ENCODE results near the gene CHST11.
"Not testable (repeated sequence)": the region's sequence is repeated elsewhere in the genome, so short reads cannot be mapped to it uniquely, and the experiment has no call there.

CHST11 gene

DNA sequence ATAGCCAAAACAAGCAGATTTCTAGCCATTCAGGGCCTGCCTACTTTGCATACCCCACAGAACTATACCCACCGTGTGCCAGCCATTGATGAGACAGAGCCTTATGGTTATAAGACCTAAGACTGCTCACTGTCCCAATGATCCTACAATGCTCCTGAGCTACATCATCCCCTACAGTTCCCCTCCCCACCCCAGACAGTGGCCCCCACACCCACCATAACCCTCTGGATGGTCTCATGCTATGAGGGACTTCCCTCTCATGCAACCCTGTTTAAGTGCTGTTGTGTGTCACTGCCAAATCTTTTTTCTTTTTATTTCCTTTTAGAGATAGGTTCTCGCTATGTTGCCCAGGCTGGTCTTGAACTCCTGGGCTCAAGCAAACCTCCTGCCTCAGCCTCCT lies 75.9 kb downstream of the CHST11 start:
- no peak for DNase-seq

DNA sequence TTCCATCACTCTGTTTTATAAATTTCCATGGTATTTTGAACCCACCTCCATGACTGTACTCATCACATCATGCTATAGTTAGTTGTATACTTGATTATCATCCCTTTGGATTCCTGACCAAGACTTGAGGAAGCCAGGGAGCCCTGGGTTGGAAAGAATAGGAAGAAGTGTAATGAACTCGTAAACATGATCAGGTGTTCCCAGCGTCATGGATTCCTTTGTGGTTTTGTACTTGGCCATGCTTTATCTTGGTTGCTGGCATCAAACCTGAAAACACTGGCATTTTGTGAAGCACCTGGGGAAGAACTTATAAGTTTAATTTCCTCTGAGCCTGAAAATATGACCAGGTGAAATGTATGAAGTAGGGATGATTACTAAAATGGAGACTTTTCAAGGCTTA lies 76.4 kb downstream of the CHST11 start:
- DNase-seq = no peak

DNA sequence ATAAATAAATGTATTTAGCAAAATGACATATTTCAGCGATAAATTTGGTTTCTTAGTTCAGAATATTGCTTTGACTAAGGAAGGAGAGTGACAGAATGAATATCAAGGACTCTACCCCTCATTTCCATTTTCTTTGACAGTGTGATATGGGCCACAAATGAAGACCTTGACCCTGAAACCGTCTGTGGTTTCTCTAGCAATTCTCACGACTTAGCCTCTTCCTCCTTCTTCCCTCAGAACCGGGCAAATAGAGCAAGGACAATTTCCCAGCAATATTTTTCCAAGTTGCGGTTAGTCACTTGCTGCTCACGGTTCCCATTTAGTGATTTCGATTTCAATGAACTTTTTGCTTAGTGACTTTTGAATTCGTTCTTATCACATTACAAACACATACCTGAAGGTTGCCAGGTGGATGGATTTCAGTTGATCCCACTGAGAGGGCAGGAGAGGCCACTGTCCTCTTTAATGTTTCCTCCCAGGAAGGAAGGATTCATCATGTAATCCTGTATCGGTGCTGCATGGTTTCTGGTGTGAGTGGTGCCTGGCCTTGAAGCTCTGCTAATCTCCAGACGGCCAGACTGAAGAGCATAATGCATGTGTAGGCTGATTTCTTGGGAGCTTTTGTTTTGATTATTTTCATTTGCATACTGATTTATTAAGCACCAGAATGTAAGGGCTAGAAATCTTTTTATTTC lies 77.6 kb downstream of the CHST11 start:
- no peak for DNase-seq

DNA sequence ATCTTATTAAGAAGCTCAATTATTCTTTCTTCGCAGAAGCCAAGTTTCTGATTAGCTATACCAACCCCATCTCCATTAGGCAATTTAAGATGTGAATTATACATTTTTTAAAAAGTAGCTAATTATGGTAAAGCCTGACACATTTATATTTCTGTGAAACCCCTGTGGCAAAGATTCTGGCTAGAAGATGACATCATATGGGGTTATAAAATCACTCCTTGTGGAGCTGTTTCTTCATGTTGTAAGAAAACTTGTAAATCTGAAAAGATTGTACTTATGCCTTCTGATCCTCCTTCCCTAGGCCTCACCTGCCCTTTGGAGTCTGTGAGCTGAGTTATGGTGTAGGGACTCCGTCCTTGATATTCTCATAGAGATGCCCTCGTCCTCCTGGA lies 78.1 kb downstream of the CHST11 start:
- DNase-seq = no peak

DNA sequence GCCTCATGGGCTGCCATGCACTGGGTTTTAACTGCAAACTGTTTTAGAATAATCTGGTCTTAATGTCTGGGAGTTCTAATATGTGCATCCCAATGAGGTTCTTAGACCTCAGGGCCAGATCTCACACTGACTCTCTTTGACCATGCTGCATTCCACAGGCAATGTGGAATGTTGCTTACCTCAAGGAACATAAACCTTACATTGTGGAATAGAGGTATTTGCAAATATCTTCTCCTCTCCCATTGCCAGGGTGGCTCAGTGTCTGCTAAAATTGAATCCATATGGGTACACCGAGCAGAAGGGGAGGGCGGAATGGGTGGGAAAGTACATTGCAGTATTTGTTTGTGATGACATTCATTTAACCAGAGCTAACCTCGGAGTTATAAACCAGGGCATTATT lies 78.6 kb downstream of the CHST11 start:
- no peak for DNase-seq

DNA sequence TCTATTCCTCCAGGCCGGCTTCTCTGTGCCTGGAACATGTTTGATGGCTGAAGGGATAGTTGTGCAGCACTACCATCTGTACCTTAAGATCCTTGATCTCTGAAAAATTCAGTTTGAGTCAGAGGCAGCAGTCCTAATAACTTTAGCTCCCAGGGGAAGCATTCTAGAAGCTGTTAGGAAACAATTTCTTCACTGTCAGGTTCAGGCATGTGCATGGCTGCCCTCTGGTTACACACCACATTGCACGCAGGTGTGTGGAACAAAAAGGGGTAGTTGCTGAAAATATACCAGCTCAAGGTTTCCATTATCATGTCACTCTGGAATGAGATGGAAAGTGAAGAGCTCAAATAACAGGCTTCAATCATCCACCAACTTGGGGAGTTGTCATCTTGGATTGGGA lies 80.1 kb downstream of the CHST11 start:
- DNase-seq = no peak

DNA sequence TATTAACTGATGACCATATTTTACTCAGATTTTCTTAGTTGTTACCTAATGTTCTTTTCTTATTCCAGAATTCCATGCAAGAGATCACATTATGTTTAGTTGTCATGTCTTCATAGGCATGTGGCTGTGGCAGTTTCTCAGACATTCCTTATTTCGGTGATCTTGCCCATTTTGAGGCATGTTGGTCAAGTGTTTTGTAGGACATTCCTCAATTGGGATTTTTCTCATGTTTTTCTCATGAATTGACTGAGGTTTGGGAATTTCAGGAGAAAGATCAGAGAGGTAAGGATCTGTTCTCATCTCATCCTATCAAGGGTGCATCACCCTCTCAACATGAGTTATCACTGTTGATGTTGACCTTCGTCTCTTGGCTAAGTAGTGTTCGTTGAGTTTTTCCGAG lies 81.3 kb downstream of the CHST11 start:
- DNase-seq = no peak

DNA sequence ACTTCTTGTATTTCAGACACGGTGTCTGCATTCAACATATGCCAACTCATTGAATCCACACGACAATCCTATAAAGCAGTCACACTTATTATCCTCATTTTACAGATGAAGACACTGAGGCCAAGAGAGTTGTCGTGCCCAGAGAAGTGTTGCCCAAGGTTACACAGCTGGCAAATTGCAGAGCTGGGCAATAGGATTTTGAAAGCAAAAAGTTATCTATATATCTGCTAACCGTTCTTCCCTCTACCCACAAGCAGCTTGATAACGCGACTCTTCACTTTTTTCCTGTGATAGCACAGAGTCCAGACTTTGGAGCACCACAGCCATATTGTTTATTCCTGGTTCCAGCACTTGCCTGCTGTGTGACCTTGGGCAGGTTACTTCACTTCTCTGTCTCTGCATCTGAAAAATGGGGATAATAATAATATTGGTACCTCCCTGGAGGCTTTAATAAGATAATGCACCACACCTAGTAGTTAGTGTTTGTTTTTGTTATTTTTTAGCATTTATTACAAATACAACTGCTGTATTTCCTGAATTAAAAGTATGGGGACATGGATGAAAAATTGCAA lies 82.2 kb downstream of the CHST11 start:
- DNase-seq = no peak

DNA sequence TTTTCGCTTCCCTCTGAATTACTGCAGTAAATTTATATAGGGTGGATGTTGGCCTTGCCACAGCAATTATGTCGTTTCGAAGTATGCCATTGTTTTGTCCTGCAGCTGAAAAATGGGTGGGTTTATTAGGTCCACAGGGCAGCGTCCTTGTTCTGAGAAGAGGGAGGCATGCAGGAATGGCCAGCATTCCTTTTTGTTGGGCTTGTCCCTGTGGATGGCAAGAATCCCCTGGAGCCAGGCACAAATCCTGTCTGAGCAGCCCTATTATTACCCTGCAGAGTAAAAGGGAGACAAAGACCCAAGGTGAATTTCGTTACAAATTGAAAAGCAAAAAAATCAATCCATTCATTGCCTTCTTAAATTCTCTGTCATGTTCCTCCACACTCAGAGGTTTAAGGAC lies 88.1 kb downstream of the CHST11 start:
- DNase-seq = no peak

DNA sequence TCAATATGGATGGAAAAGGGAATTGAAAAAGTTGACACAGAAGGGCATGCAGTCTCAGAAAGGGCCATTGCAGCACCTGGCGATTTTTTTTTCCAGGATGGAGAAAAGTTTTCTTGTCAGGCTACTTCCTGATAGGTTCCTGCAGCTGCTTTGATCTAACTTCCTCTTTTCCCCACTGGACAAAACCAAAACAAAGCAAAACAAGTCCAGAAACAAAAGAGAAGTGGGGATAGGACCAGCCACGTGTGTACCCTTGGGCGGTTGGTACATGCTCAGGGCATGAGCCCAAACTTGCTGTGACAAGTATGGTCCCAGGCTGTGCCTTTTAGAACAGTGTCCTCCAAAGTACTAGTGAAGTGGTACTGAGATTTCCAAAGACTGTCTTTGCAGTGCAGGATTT lies 89.8 kb downstream of the CHST11 start:
- no peak for DNase-seq

DNA sequence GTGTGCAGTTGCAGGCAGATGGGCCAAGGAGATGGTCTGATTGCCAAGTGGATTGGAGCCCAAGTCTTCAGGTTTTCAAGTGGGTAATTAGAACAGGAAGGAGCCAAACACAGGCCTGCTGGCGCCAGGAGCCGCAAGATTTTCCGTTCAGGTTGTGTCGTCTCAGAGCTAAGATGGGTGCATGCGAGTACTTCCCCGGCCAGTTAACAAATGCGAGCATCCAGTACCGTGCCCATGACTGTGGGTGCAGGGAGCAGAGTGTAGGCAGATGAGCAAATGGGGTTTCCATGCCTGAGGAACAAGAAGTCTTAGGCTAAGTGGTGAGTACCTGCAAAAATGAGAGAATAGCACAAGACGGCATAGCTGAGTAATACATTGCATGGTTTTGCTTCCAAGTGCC lies 90.5 kb downstream of the CHST11 start:
- no peak for DNase-seq

DNA sequence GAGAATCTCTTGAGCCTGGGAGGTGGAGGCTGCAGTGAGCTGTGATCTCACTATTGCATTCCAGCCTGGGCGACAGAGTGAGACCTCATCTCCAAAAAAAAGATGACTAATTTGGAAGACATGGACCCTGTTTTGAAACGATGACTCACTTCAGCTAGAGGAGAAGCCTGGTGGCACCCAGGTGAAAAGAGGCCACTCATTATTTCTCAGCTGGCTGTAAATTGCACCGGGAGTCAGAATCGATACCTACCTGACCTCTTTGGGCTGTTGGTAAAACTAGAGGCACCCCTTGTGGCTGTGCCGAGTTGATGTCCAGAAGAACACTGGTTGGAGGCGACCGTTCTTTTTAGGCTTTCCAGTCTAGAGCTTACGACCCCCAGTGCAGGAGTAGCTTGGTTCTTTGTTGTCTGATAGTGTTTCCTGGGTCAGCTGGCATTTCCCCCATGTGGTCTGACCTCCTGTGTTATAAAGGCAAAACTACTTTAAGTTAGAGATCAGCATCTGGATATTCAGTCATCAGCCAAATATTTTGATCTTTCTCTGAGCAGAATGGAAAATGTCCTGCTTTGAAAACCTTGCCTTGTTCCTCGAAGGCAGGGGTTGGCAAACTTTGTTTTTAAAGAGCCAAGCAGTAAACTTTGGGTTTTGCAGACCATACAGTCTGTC lies 93.2 kb downstream of the CHST11 start:
- DNase-seq = no peak

DNA sequence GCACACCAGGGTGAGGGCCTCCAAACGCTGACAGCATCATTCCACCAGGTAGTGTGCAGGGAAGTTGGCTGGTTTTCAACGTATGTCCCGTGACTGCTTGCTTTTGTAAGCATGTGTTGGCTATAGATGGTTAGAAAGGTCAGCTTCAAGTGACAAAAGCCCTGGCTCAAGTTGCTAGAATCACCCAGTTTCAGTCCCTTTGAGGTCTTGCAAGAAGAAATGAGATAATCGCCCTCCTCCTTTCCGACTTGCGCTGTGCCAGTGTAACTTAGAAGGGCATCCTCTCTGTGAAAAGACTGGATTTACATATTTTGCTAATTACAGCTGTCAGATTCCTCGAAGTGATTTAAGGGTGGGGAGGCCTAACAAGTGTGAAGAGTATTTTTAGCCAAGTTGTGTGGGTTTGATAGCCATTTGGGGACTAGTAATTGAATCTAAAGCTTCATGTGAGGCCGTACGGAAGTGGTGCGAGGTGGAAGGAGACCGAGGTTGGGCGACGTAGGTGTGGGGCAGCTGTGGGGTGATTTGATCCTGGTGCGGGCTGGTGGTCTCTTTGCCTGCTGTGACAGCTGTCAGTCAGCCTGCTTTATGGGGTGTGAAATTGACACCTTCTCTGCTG lies 94.7 kb downstream of the CHST11 start:
- DNase-seq = no peak

DNA sequence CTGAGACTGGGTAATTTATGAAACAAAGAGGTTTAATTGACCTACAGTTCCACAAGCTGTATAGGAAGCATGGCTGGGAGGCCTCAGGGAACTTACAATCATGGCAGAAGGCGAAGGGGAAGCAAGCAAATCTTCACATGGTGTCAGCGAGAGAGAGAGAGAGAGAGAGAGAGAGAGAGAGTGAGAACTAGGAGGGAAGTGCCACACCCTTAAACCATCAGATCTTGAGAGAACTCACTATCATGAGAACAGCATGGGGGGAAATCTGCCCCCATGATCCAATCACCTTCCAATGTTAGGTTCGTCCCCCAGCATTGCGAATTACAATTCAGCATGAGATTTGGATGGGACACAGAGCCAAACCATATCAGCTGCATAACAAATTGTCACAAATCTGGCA lies 96.7 kb downstream of the CHST11 start:
- DNase-seq = no peak

DNA sequence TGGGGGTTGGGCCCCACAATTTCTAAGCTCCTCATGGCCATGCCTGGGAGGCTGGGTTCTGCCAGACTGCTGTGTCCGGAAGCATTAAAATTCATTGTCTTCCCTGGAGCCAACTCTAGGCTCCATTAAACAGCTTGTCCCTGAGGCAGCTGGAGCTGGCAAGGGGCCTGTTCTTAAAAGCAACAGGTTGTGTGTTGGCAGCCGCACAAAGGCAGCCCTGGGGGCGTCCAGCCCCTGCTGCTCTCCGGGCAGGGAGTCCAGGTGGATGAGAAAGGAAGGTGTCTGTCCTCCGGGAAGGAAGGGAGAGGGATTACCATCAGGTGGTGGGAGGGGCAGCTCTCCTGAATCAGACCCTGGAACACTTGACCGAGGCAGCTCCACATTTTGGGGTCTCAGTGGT lies 98.9 kb downstream of the CHST11 start:
- DNase-seq = no peak

DNA sequence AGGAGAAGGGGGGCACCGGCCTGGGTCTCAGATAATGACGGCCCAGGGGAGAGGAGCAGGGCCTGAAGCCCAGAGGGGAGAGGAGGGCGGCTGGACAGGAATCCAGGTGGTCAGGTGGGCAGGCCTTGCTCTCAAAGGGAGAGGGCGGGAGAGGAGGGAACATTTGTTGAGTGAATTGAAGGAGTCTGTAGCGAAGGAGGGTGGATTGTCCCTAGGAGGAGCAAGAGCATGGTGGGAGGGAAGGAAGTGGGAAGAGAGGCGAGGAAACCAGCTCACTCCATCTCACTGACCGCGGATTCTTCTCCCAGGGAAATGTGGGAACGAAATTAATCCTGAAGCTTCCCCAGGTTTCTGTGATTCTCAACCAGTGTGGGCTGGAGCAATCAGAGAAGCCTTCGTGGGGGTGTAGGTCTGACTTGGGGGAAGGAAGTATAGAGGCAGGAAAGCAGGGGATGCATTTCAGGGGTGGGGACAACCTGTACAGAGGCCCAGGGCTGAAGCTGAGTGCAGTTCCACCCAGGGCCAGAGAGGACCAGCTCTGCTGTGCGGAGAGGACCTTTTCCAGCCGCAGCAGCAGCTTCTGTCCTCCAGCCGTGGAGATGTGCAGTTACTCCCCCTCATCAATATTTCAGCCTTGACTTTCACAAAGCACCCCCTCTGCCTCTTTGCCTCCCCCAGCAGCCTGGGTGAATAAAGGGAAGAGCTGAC lies 100.9 kb downstream of the CHST11 start:
- DNase-seq = no peak

DNA sequence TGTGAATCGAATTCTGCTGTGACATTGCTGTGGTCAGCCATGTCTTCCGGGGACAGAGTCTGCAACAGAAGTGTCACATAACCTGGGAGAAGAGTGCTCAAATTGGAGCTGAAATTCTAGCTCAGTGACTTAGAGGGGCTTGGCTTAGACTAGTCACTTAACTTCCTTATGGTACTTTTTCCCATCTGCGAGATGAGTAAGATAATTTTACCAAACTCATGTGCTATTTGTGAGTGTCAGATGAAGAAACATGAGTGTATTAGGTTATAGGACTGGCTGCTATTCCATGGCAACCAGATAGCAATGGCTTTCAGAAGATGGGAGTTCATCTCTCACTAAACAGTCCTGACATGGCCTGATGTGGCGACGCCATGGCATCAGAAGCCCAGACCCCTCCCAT lies 104.1 kb downstream of the CHST11 start:
- no peak for DNase-seq

DNA sequence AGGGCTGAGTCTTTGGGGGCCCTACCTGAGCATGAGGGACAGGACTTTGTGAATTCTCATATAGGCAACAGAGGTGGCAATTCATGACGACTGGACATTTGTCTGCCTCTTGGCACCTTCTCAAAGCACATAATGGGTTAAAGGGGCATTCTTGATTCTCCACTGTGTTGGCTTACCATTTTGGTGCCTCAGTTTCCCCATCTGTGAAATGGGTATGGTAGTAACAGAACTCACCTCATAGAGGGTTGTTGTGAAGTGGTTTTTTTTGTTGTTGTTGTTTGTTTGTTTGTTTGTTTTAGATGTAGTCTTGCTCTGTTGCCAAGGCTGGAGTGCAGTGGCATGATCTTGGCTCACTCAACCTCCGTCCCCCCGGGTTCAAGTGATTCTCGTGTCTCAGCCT lies 106.0 kb downstream of the CHST11 start:
- DNase-seq = no peak

DNA sequence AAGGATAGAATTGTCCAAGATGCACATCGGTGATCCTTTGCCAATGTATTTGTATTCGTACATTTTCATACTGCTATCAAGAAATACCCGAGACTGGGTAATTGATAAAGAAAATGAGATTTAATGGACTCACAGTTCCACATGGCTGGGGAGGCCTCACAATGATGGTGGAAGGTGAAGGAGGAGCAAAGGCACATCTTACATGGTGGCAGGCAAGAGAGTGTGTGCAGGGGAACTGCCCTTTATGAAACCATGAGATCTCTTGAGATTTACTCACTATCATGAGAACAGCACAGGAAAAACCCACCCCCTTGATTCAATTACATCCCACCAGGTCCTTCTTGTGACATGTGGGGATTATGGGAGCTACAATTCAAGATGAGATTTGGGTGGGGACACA lies 107.9 kb downstream of the CHST11 start:
- not testable (repeated sequence) for DNase-seq

DNA sequence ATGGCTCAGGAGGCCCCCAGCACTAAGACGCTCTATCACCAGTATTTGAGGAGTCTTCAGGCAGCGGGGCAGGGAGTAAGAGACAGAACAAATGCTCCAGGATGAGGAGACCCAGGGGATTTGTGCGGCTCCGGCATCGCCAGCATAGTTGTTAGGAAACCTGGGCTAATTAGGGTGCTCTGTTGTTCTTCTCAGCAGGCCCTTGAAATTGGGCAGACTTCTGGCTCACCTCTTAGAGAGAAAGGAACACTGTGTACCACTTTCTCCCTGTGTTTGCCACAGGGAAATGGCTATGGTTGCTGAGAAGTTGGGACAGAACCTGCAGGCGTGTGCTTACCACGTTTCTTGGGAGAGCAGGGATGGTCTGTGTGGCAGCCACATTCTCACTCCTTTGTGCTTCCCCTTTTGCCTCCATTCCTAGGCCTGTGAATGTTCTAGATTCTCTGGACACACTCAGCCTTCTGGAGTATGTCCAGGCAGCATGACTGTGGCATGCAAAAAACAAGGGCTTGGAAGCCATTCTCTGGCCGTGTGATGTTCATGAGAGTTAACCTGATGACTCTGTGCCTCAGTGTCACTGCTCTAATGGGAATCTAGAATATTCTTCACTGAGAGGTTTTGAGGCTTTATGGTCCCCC lies 109.0 kb downstream of the CHST11 start:
- no peak for DNase-seq

DNA sequence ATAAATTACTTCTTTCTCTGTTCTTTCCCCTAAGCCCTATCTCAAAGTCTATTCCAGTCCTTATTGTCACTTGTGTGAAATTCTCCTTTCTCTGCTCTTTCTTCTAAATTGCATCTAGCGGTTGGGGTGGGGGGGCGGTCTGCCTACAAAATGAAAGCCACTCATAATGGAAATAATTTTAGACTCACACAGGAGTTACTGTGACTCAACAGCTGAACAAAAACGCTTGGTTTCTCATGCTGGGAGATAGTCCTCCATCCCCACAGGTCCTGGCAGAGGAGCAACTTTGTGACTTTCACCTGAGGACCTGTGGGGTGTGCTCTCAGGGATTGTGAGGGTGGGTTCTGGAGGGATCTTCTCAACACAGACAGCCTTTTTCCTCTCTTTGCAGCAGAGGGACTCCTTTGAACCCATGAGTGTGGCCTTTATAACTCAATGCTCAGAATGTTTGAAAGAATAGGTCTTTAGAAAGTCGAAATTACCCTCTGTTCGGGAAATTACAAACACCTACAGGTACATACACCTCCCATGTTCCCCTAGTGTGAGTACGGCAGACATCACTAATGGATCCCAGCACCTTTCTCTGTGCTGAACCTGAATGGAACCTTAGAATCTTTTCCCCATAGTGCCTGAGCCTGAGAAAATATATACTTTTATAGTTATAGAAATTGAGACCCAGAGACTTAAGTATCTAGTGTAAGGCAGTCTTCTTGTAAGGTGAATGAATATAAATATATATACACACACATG lies 109.7 kb downstream of the CHST11 start:
- no peak for DNase-seq

DNA sequence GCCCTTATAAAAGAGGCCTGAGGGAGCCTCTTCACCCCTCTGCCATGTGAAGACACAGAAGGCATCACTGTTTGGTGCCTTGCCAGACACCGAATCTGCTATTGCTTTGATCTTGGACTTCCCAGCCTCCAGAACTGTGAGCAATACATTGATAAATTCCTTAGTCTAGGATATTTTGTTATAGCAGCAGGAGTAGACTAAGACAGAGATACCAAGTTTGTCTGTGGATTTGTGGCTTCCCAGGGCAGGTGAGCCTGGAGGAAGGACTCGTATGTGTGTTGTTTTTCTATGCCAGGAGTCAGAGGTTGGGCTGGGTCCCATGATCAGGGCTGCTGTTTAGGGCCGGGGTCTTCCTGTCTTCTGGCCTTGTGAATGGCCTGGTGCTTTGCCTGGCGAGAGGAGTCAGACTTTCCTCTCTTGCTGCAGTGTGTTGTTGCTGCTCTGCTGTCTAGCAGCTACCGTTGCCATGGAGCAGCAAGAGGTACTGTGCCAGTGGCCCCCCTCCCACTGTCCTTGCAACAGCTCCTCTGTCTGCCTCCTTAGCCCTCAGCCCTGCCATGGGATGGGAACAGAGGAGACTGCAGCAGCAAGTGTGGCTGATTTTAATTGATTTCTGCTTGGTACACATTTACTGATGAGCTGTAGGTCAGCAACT lies 111.2 kb downstream of the CHST11 start:
- no peak for DNase-seq
